Astrocyte of the cerebellum (primary cell): Measurements from ENCODE around the gene IKZF5.

ENCODE experiments used
- DNase-seq: peaks from one replicate; pipeline ENCODE4 v3.0.0-alpha.2; 2011; ENCODE audit warnings: low read depth
- H3K4me3 ChIP-seq: 2 replicates; pipeline ENCODE4 v1.5.1; 2011; ENCODE audit warnings: mild to moderate bottlenecking, low read depth, low read length, moderate library complexity
- CTCF ChIP-seq: IDR thresholded peaks from 2 replicates; pipeline ENCODE4 v1.5.1; 2012; ENCODE audit warnings: low read length, low read depth, moderate library complexity, mild to moderate bottlenecking; ENCODE audit errors: missing control alignments
- in situ Hi-C: cut with HindIII; loops from 2 replicates; pipeline ENCODE4 v1.10.0; 2017; ENCODE audit warnings: low sequenced_read_pairs

Gene IKZF5

GRCh38 chr10:122990278-122990677, 18.3 kb downstream of the IKZF5 start:
- no peak overlapping the region for H3K4me3 ChIP-seq
- in situ Hi-C loops = no loop called here
- no peak for TF ChIP-seq CTCF
- DNase-seq = no peak

- in situ Hi-C loops = no loop called here
- no peak overlapping the region for H3K4me3 ChIP-seq
- TF ChIP-seq CTCF = no peak
- no peak for DNase-seq
Observed at GRCh38 chr10:122988501-122988900, 20.1 kb downstream of the IKZF5 start.

GRCh38 chr10:122986335-122986734, 22.3 kb downstream of the IKZF5 start:
- in situ Hi-C loops = no loop called here
- no peak for TF ChIP-seq CTCF
- no peak for DNase-seq

GRCh38 chr10:122984708-122985107, 23.9 kb downstream of the IKZF5 start:
- no peak for TF ChIP-seq CTCF
- in situ Hi-C loops = no loop called here
- DNase-seq = no peak
- H3K4me3 ChIP-seq = no peak overlapping the region

More at GRCh38 chr10:122986335-122986734, 22.3 kb downstream of the IKZF5 start:
- H3K4me3 ChIP-seq = no peak overlapping the region

GRCh38 chr10:122983898-122984297, 24.7 kb downstream of the IKZF5 start:
- in situ Hi-C loops = no loop called here
- TF ChIP-seq CTCF = no peak
- H3K4me3 ChIP-seq = no peak overlapping the region
- no peak for DNase-seq

- in situ Hi-C loops = no loop called here
- peak overlapping the region; percentile 73 for H3K4me3 ChIP-seq
- TF ChIP-seq CTCF = peak; percentile 65
- DNase-seq = peak; percentile 23
Observed at GRCh38 chr10:122981066-122981464, 27.5 kb downstream of the IKZF5 start.
